GM21717 (cell line): Measurements from ENCODE around the gene WWC2.
"Not testable (repeated sequence)": the region's sequence is repeated elsewhere in the genome, so short reads cannot be mapped to it uniquely, and the experiment has no call there.

ENCODE experiments used
- ATAC-seq: cut with Tn5 transposase; IDR thresholded peaks from one replicate; pipeline ENCODE4 v1.9.1; 2021; ENCODE audit warnings: mild to moderate bottlenecking, moderate library complexity; ENCODE audit not compliant: unreplicated experiment

WWC2 gene

GRCh38 chr4:183193730-183194338, 94.8 kb downstream of the WWC2 start:
- ATAC-seq = not testable (repeated sequence)

- no peak for ATAC-seq
Observed at GRCh38 chr4:183195534-183195933, 96.5 kb downstream of the WWC2 start.

- no peak for ATAC-seq
Observed at GRCh38 chr4:183197140-183197539, 98.1 kb downstream of the WWC2 start.

DNA sequence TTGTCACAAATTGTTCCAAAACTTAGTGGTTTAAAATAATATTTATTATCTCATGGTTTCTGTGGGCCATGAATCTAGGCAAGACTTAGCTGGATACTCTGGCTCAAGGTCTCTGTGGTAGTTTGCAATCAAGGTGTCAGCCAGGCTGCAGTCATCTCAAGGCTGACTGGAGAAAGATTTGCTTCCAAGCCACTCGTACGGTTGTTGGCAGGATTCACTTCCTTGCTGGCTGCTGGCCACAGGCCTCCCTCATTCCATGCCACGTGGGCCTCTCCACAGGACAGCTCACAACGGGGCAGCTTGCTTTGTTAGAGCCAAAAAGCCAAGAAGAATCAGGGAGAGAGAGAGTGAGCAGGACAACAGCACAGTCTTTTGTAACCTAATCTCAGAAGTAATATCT, 101.4 kb downstream of the WWC2 start:
- ATAC-seq = no peak

- ATAC-seq = no peak
Observed at GRCh38 chr4:183201331-183201730, 102.3 kb downstream of the WWC2 start.

GRCh38 chr4:183202523-183202922, 103.5 kb downstream of the WWC2 start:
- ATAC-seq = no peak

DNA sequence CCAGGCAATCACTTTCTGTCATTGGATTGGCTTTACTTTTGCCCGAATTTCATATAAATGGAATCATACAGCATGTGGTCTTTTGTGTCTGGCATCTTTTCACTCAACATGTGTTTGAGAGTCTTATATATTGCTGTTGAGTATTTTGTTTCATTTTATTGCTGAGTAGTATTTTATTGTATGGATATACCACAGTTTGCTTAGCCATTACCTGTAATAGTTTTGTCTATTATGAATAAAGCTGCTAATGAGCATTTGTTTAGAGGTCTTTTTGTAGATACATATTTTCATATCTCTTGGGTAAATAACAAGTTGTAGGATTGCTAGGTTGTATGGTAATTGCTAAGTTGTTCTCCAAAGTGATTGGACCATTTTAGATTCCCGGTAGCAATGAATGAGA, 105.7 kb downstream of the WWC2 start:
- no peak for ATAC-seq

DNA sequence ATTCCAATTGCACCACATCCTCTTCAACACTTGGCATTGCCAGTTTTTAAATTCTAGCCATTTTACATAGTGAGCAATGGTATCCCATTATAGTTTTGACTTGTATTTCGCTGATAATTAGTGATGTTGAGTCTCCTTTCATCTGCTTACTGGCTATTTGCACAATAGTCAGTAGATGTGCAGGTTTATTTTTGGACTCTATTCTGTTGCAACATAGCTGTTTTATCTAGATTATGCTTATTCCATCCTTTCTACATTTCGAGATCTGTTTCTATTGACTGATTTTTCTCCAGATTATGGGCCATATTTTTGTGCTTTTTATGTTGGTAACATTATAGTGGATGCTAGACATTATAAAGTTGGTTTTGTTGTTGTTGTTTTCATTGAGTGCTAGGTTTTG, 106.1 kb downstream of the WWC2 start:
- no peak for ATAC-seq

DNA sequence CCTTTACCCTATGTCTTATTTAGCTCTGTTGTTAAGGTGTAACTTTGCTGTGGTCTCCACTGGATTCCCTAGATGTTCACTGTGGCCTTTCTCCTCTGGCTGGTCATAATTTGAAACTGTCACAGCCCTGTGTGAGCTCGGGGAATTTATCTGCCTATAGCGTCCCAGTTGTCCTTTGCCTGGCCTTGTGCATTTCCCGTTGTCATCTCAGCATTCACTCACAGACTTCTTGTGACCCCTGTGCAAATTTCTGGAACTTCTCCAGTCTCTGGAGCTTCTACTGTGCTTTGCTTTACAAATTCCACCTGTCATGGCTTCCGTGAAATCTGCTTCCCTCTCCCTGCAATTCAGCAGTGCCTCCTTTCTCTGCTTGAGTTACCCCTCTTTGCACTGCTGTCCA, 106.7 kb downstream of the WWC2 start:
- no peak for ATAC-seq

DNA sequence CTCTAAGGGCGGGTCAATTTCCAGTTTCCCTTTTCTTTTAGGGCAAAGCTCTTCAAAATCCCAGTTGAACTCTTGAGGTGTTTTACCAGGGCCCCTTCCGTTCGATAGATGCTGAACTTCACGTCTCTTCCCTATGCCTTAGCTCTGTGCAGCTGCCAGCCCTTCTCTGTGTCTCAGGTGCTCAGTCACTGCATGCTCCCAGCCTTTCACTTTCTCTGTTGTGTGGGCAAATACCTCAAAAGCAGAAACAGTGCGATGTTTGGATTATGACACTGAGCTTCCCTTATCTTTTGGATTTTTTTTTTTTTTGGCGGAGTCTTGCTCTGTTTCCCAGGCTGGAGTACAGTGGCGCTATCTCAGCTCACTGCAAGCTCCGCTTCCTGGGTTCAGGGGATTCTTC, 112.5 kb downstream of the WWC2 start:
- ATAC-seq = no peak

DNA sequence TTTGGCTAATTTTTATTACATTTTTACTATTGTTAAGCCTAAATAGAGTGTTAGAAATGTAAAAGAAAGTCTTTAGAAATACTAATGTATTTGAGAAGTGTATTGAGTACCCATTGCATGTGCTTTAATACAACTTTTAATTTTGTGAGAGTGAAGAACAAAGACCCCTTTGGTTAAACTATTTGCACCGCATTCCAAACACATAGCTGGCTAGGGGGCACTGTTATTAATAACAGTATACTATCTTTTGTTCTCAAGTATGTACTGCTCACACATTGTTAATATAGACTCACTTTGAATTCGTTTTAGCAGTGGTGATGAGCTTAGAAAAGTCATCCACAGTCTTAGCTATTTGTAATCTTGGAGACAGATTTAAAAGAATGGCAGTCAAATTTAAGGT, 114.9 kb downstream of the WWC2 start:
- no peak for ATAC-seq

DNA sequence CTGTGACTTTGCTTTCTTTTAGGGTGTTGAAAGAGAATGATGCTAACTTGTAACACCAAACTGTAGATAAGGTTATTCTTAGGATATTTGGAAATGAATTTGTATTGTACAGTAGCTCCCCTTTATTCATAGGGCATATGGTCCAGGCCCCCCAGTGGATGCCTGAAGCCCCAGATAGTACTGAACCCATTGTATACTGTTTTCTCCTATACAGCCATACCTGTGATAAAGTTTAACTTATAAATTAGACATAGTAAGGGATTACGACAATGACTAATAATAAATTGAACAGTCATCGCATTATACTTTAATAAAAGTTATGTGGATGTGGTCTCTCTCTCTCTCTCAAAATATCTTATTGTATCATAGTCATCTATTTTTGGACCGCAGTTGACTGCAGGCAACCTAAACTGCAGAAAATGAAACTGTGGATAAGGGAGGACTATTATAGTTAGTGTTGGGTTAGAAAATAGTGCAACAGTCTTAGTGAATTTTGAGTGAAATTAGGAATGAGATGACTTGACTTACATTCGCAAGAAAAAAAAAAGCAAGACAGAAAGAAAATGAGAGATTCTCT, 115.9 kb downstream of the WWC2 start:
- ATAC-seq = no peak

DNA sequence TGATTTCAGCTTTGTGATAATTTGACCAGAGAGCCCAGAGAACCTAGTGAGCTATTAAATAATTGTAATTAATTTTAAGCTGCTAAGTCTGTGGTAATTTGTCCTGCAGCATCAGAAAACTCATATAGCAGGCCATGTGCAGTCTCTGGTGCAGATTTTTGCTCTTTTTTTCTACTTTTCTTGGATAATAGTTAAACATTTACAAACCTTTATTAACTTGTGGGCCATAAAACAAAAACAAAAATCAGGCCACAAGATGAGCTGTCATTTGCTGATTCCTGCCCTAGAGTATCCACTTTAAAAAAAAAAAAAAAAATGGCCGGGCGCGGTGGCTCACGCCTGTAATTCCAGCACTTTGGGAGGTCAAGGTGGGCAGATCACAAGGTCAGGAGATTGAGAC, 121.2 kb downstream of the WWC2 start:
- ATAC-seq = no peak

- no peak for ATAC-seq
Observed at GRCh38 chr4:183223053-183223452, 124.0 kb downstream of the WWC2 start.

- ATAC-seq = no peak
Observed at GRCh38 chr4:183229397-183229796, 130.3 kb downstream of the WWC2 start.

- no peak for ATAC-seq
Observed at GRCh38 chr4:183240581-183241321, 141.7 kb downstream of the WWC2 start.

- ATAC-seq = no peak
Observed at GRCh38 chr4:183241322-183241640, 142.2 kb downstream of the WWC2 start.

- no peak for ATAC-seq
Observed at GRCh38 chr4:183241721-183242151, 142.7 kb downstream of the WWC2 start.

GRCh38 chr4:183242291-183242690, 143.2 kb downstream of the WWC2 start:
- no peak for ATAC-seq

DNA sequence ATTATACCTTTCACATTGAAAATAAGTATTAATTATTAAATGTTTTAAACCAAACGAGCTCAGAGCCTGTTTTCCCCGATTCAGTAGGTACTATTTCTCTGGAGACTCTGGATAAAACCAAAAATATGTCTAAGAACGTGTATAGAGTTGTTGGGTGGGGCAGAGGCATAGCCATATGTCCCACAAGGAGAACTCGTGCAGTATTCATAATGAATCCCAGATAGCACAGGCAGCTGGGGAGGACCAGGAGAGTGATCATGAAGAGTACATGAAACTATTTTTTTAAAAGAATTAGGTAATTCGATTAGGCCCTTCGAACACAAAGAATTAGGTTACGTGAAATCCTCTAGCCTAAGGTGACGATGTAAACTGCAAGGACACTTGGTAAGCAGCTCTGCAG, 145.0 kb downstream of the WWC2 start:
- no peak for ATAC-seq

- no peak for ATAC-seq
Observed at GRCh38 chr4:183244506-183244905, 145.4 kb downstream of the WWC2 start.

DNA sequence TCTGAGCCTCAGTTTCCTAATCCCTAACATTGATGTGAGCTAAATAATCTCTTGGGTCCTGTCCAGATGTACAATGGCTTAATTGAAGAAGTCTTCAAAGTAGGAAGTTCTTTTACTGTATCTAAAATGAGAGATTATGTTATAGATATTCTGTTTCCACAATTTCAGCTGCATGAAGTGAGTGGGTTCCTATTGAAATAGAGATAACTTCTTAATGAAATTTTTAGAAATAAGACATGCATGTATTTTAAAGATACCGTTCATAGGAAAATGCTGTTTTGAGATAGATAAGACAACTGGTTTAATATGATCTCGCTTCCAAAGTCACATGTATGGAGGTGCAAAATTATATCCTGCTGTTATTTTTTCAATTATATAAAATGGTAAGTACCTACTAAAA, 149.1 kb downstream of the WWC2 start:
- no peak for ATAC-seq

DNA sequence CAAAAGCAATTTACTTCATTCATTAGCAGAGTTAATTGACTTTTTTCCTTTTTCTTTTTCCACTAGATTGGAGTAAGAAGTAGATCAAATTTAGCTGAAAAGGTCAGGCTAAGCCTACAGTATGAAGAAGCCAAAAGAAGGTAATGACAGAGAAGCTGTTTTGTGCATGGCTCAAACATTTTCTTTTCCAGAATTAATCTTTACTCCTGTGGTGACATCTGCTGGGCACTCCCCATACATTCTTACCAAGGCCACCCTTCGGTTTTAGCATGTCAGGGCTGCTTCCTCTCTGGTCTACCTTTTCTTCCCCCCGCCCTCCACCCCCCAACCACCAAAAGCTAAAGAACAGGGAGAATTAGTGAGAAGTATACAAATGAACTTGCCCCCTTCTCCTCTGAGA, 150.8 kb downstream of the WWC2 start:
- ATAC-seq = no peak
